Hepatocyte (in vitro differentiated cells): ENCODE data around the gene GLIS2. TPM values are rescaled to one million over a fixed set of nuclear protein-coding genes. Genes with fewer than 3 reads are reported as not detected.

Experiments used
- DNase-seq: peaks from one replicate; pipeline ENCODE4 v3.0.0-alpha.2; 2016; ENCODE audit warnings: low spot score
- H2AFZ ChIP-seq: fragments of 200-600 bp; sonication (generic); 2 replicates; pipeline ENCODE4 v1.6.0; 2016; ENCODE audit warnings: antibody characterized with exemption, mild to moderate bottlenecking
- H3K27ac ChIP-seq: fragments of 200-600 bp; sonication (generic); 2 replicates; pipeline ENCODE4 v1.5.1; 2016; ENCODE audit warnings: mild to moderate bottlenecking
- H3K27me3 ChIP-seq: fragments of 200-600 bp; sonication (generic); 2 replicates; pipeline ENCODE4 v1.6.1; 2016
- H3K36me3 ChIP-seq: fragments of 200-600 bp; sonication (generic); replicated peaks from 2 replicates; pipeline ENCODE4 v1.5.1; 2016; ENCODE audit warnings: low read depth; ENCODE audit not compliant: insufficient read depth
- H3K4me1 ChIP-seq: fragments of 200-600 bp; sonication (generic); 2 replicates; pipeline ENCODE4 v1.5.1; 2016; ENCODE audit warnings: mild to moderate bottlenecking, moderate library complexity; ENCODE audit not compliant: insufficient read depth
- H3K4me2 ChIP-seq: fragments of 200-600 bp; sonication (generic); 2 replicates; pipeline ENCODE4 v1.6.0; 2016
- H3K4me3 ChIP-seq: fragments of 200-600 bp; sonication (generic); 2 replicates; pipeline ENCODE4 v1.5.1; 2016; ENCODE audit warnings: mild to moderate bottlenecking
- H3K79me2 ChIP-seq: fragments of 200-600 bp; sonication (generic); 2 replicates; pipeline ENCODE4 v1.6.0; 2017; ENCODE audit warnings: mild to moderate bottlenecking
- H3K9me2 ChIP-seq: fragments of 200-600 bp; sonication (generic); replicated peaks from 2 replicates; pipeline ENCODE4 v1.6.0; 2017; ENCODE audit warnings: mild to moderate bottlenecking; ENCODE audit not compliant: insufficient read depth
- H3K9me3 ChIP-seq: fragments of 200-600 bp; sonication (generic); 2 replicates; pipeline ENCODE4 v1.5.1; 2016; ENCODE audit warnings: low read depth, mild to moderate bottlenecking
- H4K20me1 ChIP-seq: fragments of 200-600 bp; sonication (generic); 2 replicates; pipeline ENCODE4 v1.6.0; 2016; ENCODE audit warnings: mild to moderate bottlenecking; ENCODE audit not compliant: insufficient read depth, poor library complexity, severe bottlenecking
- CTCF ChIP-seq: fragments of 200-600 bp; sonication (generic); IDR thresholded peaks from 2 replicates; pipeline ENCODE4 v1.5.1; 2016; ENCODE audit warnings: antibody characterized with exemption, mild to moderate bottlenecking; ENCODE audit not compliant: poor library complexity
- EZH2 ChIP-seq: fragments of 200-600 bp; sonication (generic); IDR thresholded peaks from 2 replicates; pipeline ENCODE4 v1.6.1; 2016; ENCODE audit warnings: antibody characterized with exemption, mild to moderate bottlenecking, borderline replicate concordance
- EZH2phosphoT487 ChIP-seq: fragments of 200-600 bp; sonication (generic); IDR thresholded peaks from one replicate; pipeline ENCODE4 v1.6.1; 2018; ENCODE audit warnings: antibody characterized with exemption, mild to moderate bottlenecking, low read depth, moderate library complexity; ENCODE audit not compliant: unreplicated experiment, severe bottlenecking
- whole genome bisulfite sequencing: methylation state at CpG from one replicate; pipeline ENCODE4 v1.1.6; 2016; ENCODE audit warnings: low lambda C conversion rate; ENCODE audit errors: missing lambda C conversion rate; 5-methylcytosine and 5-hydroxymethylcytosine counted together
- polyA plus RNA-seq: library from polyadenylated mRNA; unstranded; fragments of >200 nt; fragmentation: Nextera tagmentation; extraction: Ambion mirVana; gene quantifications from 2 replicates; pipeline ENCODE4 v1.2.1, GENCODE V29; 2016
- total RNA-seq: library from RNA; depleted of rRNA; stranded (reverse); fragments of >200 nt; gene quantifications from 2 replicates; pipeline ENCODE4 v1.2.3, GENCODE V29; 2014

GLIS2 gene
- total and polyA plus RNA-seq, 2 experiments from 2014 or later = 3.6 to 11.3 TPM

- peak within 1 kb of the TSS; percentile 43 for H2AFZ ChIP-seq
These were observed 35.2 kb downstream of the GLIS2 start, which contains the start of gene PAM16 for GRCh38 chr16:4350787-4351659. TSS of gene PAM16 (minus strand) at chr16:4351321. CDS start at chr16:4351234, 87 bp downstream.

GRCh38 chr16:4351880-4352279, 36.0 kb downstream of the GLIS2 start:
- DNase-seq = no peak
- H3K9me2 ChIP-seq = no peaks in the 10 kb centered on the region
- H3K79me2 ChIP-seq = peaks cover 34% of the 10 kb centered on the region
- TF ChIP-seq EZH2phosphoT487 (no peak), EZH2 (no peak), CTCF (no peak)
- H4K20me1 ChIP-seq = peaks cover 8% of the 10 kb centered on the region
- 81% methylated on average over 7 of the region's 7 CpGs for WGBS
- H3K36me3 ChIP-seq = no peaks in the 10 kb centered on the region
- peak overlapping the region; percentile 65 for H3K4me2 ChIP-seq
- H3K4me1 ChIP-seq = peaks cover 12% of the 10 kb centered on the region
- H3K27me3 ChIP-seq = no peaks in the 10 kb centered on the region
- H3K4me3 ChIP-seq = no peak overlapping the region
- no peak overlapping the region for H2AFZ ChIP-seq
- H3K9me3 ChIP-seq = no peaks in the 10 kb centered on the region
- no peak overlapping the region for H3K27ac ChIP-seq

More at GRCh38 chr16:4350787-4351659, 35.2 kb downstream of the GLIS2 start, which contains the start of gene PAM16:
- peak; percentile 19 for TF ChIP-seq CTCF
- TF ChIP-seq EZH2 = no peak
- no peaks in the 10 kb centered on the region for H3K9me3 ChIP-seq
- DNase-seq = peak; percentile 98
- peak within 1 kb of the TSS; percentile 86 for H3K4me3 ChIP-seq
- 1% methylated on average over 57 of the region's 81 CpGs for WGBS
- H3K27ac ChIP-seq = peak within 1 kb of the TSS; percentile 86
- H3K27me3 ChIP-seq = no peaks in the 10 kb centered on the region
- H3K4me2 ChIP-seq = peak within 1 kb of the TSS; percentile 90
- peaks cover 15% of the 10 kb centered on the region for H3K4me1 ChIP-seq
- peaks cover 43% of the 10 kb centered on the region for H3K79me2 ChIP-seq
- H3K9me2 ChIP-seq = no peaks in the 10 kb centered on the region
- peaks cover 8% of the 10 kb centered on the region for H4K20me1 ChIP-seq
- H3K36me3 ChIP-seq = no peaks in the 10 kb centered on the region

GRCh38 chr16:4352843-4353242, 37.0 kb downstream of the GLIS2 start:
- peaks cover under 1% of the 10 kb centered on the region for H4K20me1 ChIP-seq
- no peaks in the 10 kb centered on the region for H3K36me3 ChIP-seq
- DNase-seq = no peak
- H3K9me2 ChIP-seq = no peaks in the 10 kb centered on the region
- peaks cover 9% of the 10 kb centered on the region for H3K4me1 ChIP-seq
- WGBS = 95% methylated on average over 5 of the region's 5 CpGs
- H3K79me2 ChIP-seq = peaks cover 24% of the 10 kb centered on the region
- no peak overlapping the region for H3K27ac ChIP-seq
- no peaks in the 10 kb centered on the region for H3K9me3 ChIP-seq
- no peaks in the 10 kb centered on the region for H3K27me3 ChIP-seq
- no peak for TF ChIP-seq EZH2
- no peak overlapping the region for H2AFZ ChIP-seq
- H3K4me2 ChIP-seq = no peak overlapping the region
- H3K4me3 ChIP-seq = no peak overlapping the region

GRCh38 chr16:4353675-4354074, 37.8 kb downstream of the GLIS2 start:
- H2AFZ ChIP-seq = no peak overlapping the region
- no peak for DNase-seq
- no peak overlapping the region for H3K27ac ChIP-seq
- no peak overlapping the region for H3K4me2 ChIP-seq
- WGBS = 96% methylated on average over 4 of the region's 4 CpGs
- peaks cover under 1% of the 10 kb centered on the region for H3K4me1 ChIP-seq
- no peaks in the 10 kb centered on the region for H3K36me3 ChIP-seq
- no peaks in the 10 kb centered on the region for H3K27me3 ChIP-seq
- TF ChIP-seq EZH2phosphoT487 (no peak), CTCF (no peak), EZH2 (no peak)
- no peaks in the 10 kb centered on the region for H3K9me2 ChIP-seq
- no peaks in the 10 kb centered on the region for H3K9me3 ChIP-seq
- peaks cover 18% of the 10 kb centered on the region for H3K79me2 ChIP-seq
- H3K4me3 ChIP-seq = no peak overlapping the region
- H4K20me1 ChIP-seq = no peaks in the 10 kb centered on the region
